ENCODE results near the gene SH2D4B.

Gene SH2D4B

DNA sequence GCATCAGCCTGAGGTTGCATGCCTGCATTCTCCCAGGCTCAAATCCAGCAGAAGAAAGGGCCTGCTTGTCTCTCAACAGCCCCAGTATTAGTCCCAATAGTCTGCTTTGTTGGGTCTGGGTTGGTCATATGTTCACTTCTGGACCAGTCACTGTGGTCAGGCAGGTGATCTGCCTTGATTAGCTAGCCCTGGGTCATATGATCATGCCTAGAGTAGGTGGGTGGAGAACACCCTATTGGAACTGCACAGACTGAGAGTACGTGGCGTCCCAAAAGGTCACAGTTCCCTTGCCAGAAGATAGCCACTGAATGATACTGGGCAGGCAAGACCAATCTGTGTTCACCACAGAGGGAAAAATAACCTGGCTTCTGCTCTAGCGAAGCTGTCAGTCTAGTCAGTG is 80.1 kb downstream of the SH2D4B start:
- TF ChIP-seq, protein P1, sequence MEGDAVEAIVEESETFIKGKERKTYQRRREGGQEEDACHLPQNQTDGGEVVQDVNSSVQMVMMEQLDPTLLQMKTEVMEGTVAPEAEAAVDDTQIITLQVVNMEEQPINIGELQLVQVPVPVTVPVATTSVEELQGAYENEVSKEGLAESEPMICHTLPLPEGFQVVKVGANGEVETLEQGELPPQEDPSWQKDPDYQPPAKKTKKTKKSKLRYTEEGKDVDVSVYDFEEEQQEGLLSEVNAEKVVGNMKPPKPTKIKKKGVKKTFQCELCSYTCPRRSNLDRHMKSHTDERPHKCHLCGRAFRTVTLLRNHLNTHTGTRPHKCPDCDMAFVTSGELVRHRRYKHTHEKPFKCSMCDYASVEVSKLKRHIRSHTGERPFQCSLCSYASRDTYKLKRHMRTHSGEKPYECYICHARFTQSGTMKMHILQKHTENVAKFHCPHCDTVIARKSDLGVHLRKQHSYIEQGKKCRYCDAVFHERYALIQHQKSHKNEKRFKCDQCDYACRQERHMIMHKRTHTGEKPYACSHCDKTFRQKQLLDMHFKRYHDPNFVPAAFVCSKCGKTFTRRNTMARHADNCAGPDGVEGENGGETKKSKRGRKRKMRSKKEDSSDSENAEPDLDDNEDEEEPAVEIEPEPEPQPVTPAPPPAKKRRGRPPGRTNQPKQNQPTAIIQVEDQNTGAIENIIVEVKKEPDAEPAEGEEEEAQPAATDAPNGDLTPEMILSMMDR (conservative IDR thresholded peaks at IDR 0.05) = no peak
- H3K27ac ChIP-seq = no peak overlapping the region

- H3K27ac ChIP-seq = no peak overlapping the region
- TF ChIP-seq, protein P1 (conservative IDR thresholded peaks at IDR 0.05) = no peak
These were observed 81.3 kb downstream of the SH2D4B start for GRCh38 chr10:80619036-80619435.

- TF ChIP-seq, protein P1 (conservative IDR thresholded peaks at IDR 0.05) = no peak
- no peak overlapping the region for H3K27ac ChIP-seq
These were observed 84.5 kb downstream of the SH2D4B start for GRCh38 chr10:80622153-80622552.

- no peak overlapping the region for H3K27ac ChIP-seq
- TF ChIP-seq, protein P1 (conservative IDR thresholded peaks at IDR 0.05) = no peak
These were observed 92.6 kb downstream of the SH2D4B start for GRCh38 chr10:80630324-80630723.

DNA sequence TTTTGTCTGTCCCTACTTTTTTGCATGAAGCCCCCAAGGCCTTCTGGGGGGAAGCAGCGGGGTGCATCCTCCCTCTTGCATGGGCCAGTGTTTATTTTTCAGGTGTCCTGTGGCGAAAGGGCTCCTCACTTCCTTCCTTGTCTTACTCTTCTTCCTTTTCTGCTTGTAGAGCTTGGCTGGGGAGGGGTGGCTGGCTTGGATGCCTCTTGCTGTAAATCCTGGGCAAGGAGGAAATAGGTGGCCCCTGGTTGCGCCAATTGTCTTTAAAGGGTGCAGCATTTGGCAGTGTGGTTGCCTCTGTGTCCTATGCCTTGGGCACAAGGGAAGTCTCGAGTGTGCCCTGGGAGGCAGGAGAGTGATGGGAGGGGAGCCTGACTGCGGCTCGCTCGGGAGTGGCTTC is 95.0 kb downstream of the SH2D4B start:
- TF ChIP-seq, protein P1 (conservative IDR thresholded peaks at IDR 0.05) = no peak
- no peak overlapping the region for H3K27ac ChIP-seq

DNA sequence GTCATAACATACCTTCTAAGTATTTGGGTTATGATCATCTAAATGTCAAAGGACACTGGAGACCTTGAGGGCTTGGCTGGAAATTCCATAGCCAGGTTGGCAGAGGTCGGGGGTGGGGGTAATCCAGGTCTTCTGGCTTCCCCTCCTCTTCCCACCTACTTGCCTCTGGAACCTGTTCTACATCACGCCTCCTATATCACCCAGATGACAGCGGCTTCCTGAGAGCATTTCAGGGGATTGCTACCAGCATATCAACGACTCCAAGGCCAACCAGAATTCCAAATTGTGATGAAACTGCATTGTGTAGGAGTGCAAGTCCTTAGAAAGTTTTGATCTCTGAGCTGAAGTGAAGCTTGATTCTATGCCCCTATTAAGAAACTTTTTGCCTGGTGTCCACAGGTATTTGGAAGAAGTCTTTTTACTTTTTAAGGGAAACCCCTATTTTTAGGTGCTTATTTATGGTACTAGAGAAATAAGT is 95.7 kb downstream of the SH2D4B start:
- TF ChIP-seq, protein P1 (conservative IDR thresholded peaks at IDR 0.05) = no peak
- H3K27ac ChIP-seq = no peak overlapping the region

DNA sequence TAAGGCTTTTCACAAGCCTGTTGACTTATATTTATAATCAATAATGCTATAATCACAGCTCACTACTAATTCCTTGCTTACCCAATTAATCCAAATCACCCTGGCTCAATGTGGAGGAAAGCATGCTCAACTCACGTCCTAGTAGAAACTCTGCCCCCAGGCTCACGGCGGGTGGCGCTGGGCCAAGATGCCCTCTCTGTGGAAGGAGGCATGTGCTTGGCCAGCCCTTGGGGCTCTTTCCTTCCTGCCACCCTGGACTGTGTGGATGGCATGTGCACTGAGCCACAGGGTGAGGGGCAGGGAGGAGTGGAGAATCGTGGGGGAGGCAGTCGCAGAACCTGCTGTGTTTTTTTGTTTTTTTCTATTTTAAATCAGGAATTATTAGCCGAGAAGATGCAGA is 96.2 kb downstream of the SH2D4B start:
- TF ChIP-seq, protein P1 (conservative IDR thresholded peaks at IDR 0.05) = no peak
- no peak overlapping the region for H3K27ac ChIP-seq

Data from VCaP (cell line).